GM12878 (cell line): ENCODE data around the gene LRRC10B.

Experiments used
- CTCF ChIP-seq, 3 experiments: IDR thresholded peaks in 2 of 3; conservative IDR thresholded peaks in 1 of 3; 2 replicates each; pipeline ENCODE4 v1.5.1; 2011; ENCODE audit warnings: low read depth in 3 of 3, low read length in 3 of 3, mild to moderate bottlenecking in 3 of 3, control low read depth in 2 of 3, moderate library complexity in 2 of 3, inconsistent platforms in 1 of 3, mixed read lengths in 1 of 3; ENCODE audit not compliant: control insufficient read depth in 2 of 3, insufficient read depth in 1 of 3; ENCODE audit errors: extremely low read depth in 1 of 3
- HDAC2 ChIP-seq: fragments of 200-600 bp; sonication (generic); IDR thresholded peaks from 2 replicates; pipeline ENCODE4 v1.6.1; 2017
- SMARCA5 ChIP-seq: fragments of 450-650 bp; IDR thresholded peaks from 2 replicates; pipeline ENCODE4 v1.6.1; 2017; ENCODE audit warnings: mild to moderate bottlenecking
- ZNF24 ChIP-seq: fragments of 450-650 bp; IDR thresholded peaks from 2 replicates; pipeline ENCODE4 v1.6.1; 2017; ENCODE audit warnings: antibody characterized with exemption, mild to moderate bottlenecking

- TF ChIP-seq CTCF (IDR thresholded peaks at IDR 0.05 in 2 of 3, conservative IDR thresholded peaks at IDR 0.05 in 1 of 3; ENCODE audit: control insufficient read depth in 2 of 3, extremely low read depth in 1 of 3, insufficient read depth in 1 of 3, low read depth in 3 of 3, low read length in 3 of 3) (no peak), SMARCA5 (no peak), ZNF24 (no peak), HDAC2 (no peak)
Measured at GRCh38 chr11:61489833-61490721, 18.5 kb upstream of the LRRC10B start.
